HG03558 (cell line): ENCODE data around the gene BRAT1.

ENCODE experiments used
- ATAC-seq: cut with Tn5 transposase; IDR thresholded peaks from one replicate; pipeline ENCODE4 v1.9.1; 2021; ENCODE audit warnings: moderate number of reproducible peaks; ENCODE audit not compliant: unreplicated experiment; ENCODE audit errors: extremely low read depth

Gene BRAT1

GRCh38 chr7:2516194-2516555, 39.1 kb downstream of the BRAT1 start:
- ATAC-seq = no peak

- no peak for ATAC-seq
Observed at GRCh38 chr7:2515424-2516193, 39.7 kb downstream of the BRAT1 start.

- ATAC-seq = no peak
Observed at GRCh38 chr7:2514473-2515423, 40.6 kb downstream of the BRAT1 start.

DNA sequence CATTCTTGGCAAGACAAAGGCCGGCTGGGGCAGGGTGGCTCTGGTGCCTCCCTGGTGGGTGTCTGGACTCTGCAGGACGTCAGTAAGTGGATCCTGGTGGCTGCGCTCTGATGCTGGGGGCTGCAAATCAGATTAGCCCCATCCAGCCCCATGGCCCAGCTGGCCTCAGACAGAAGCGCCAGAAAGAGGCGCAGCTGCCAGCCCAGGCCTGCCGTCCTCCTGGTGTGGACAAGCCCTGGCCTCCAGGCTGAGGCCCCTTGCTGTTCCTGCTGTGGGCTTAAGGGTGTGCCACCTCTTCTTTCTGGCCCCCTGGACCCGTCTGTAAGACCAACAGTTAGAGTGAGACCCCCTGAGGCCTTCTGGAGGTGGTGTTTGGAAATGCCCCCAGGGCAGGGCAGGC, 41.6 kb downstream of the BRAT1 start:
- no peak for ATAC-seq

DNA sequence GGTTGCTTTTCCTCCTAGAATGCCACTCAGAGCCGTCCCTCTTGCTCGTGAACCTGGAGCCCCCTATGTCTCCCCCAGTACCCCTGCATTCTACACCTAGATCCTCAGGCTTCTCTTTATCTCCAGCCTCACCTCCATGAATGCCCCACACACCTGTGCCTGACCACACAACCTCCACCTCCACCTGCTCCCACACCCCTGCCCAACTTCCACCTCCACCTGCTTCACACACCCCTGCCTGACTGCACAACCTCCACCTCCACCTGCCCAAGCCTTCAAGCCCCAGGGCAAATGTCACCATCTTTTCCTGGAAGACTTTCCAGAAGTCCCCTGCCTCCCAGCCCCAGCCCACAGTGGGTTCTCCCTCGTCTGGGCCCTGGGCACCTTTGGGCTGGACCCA, 42.6 kb downstream of the BRAT1 start:
- ATAC-seq = no peak

GRCh38 chr7:2512179-2512661, 43.1 kb downstream of the BRAT1 start:
- ATAC-seq = no peak

GRCh38 chr7:2511769-2512168, 43.6 kb downstream of the BRAT1 start:
- ATAC-seq = no peak

- no peak for ATAC-seq
Observed at GRCh38 chr7:2510909-2511768, 44.2 kb downstream of the BRAT1 start.

- ATAC-seq = no peak
Observed at GRCh38 chr7:2510130-2510776, 45.1 kb downstream of the BRAT1 start.

DNA sequence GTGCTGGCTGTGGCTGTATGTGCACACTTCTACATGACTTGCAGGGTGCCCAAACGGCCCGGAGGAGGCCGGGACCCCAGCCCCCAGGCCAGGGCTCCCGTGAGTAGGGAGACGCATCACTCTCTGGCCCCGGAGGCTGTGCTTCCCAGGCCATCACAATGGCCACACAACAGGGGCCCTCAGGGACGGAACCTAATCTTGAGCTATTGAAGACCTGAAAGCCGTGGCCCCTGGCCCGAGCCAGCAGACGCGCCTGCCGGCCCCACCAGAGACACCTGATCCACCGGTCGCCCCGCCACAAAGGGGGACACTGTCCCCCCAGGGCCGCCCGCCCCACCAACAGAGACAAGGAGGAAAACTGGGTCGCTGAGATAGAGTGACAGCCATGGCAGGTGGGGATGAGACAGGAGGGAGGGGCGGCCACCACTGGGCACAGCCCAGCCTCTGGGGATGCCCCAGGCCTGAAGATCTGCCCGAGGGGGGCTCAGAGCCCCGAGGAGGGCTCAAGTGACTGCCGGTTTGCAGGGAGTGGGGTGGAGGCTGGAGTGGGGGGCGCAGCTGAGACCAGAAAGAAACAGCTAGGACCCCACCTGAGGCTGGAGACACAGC, 45.9 kb downstream of the BRAT1 start:
- ATAC-seq = no peak

GRCh38 chr7:2508327-2509215, 46.8 kb downstream of the BRAT1 start:
- no peak for ATAC-seq

DNA sequence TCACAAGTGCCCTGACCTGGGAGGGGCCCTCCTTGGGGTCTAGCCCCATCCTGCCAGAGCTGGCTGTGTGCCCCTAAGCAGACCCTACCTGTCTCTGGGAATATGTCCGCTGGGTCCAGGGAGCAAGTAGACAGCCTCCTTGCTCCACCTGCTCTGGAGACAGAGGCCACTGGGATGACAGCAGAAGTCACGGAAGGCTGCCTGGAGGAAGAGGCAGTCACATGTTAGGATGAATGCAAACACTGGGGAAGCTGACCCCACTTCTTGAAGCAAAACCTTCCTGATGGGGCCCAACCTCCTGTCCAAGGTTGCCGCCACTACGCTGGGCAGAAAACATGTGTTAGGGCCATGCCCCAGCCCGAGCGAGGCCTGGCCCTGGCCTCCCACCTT, 47.4 kb downstream of the BRAT1 start:
- ATAC-seq = no peak

DNA sequence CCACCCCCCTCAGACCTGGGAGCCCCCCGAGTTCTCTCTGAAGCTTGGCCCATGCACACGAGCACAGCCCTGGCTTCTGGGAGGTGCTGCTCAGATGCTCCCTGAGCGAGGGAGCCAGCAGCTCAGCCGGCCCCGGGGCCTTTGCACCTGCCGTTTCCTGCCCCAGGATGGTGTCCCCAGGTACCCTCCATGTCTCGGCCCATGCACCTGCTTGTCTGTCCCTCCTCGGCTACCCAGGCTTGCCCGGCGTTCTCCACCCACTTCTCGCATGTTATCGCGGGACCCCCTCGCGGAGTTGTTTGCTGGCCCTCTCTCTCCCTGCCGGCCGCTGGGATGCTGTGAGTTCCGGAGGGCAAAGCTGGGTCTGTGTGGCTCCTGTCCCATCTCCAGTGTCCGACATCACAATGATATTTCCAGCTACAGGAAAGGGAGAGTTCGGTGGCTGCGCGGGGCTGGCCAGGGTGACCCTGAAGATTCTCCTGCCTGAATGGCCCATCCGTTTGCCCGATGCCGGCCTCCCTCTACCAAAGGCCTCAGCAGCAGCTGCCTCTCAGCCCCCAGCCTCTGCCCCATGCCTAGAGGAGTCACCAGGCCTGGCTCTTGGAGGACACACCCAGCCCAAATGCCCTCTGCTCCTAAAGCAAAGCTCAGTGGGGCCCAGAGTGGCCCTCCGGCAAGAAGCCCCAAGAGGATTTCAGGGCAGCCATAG, 48.0 kb downstream of the BRAT1 start:
- ATAC-seq = no peak

DNA sequence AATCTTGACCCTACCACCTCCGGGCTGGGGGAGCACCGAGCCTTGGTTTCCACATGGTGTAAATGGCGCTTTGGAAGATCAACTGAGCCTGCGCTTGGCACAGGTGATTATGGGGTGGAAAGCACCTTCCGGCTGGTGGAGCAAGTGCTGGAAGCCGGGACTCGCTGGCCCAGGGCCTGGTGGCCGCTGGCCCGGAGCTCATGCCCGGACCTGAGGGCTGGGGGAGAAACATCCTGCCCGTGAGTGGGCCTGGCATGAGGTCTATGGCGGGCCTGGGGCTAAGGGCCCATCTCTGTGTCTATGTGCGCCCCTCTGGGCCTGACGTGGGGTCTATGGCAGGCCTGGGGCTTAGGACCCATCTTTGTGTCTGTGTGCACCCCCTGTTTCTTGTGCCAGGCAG, 49.9 kb downstream of the BRAT1 start:
- ATAC-seq = no peak

- no peak for ATAC-seq
Observed at GRCh38 chr7:2504889-2505375, 50.4 kb downstream of the BRAT1 start.

- no peak for ATAC-seq
Observed at GRCh38 chr7:2504128-2504888, 51.0 kb downstream of the BRAT1 start.
